IMR-90 (cell line): ENCODE measurements around the gene DYNLT4. TPM values are rescaled to one million over a fixed set of nuclear protein-coding genes. Genes with fewer than 3 reads are reported as not detected.

Experiments used
- ATAC-seq: fragments of 200-7000 bp; cut with Tn5 transposase; 2 replicates; pipeline ENCODE4 v1.9.1; 2020; ENCODE audit warnings: low read depth, mild to moderate bottlenecking, moderate library complexity
- BruUV-seq: library from RNA; stranded (reverse); fragments of 400-500 nt; replicated peaks from 2 replicates; lab custom pipeline; 2021; lab: Mats Ljungman, UMichigan
- CTCF ChIA-PET: fragments of 300-600 bp; formaldehyde crosslinking; extraction: SDS; loops from one replicate; lab custom pipeline; 2021; ENCODE audit warnings: antibody characterized with exemption; lab: Yijun Ruan, JAX
- POLR2A ChIA-PET: fragments of 300-600 bp; sonication (Branson Sonifier 250); formaldehyde crosslinking; loops from one replicate; lab custom pipeline; 2022; ENCODE audit warnings: antibody characterized with exemption; ENCODE audit not compliant: unreplicated experiment; lab: Charles Lee
- DNase-seq: peaks from one replicate; pipeline ENCODE4 v3.0.0; 2013
- H2AFZ ChIP-seq: replicated peaks from 2 replicates; pipeline ENCODE3; 2013; ENCODE audit warnings: low read length, mild to moderate bottlenecking; ENCODE audit not compliant: poor library complexity
- H2AK5ac ChIP-seq: 2 replicates; pipeline ENCODE4 v1.6.1; 2013; ENCODE audit warnings: low read depth, low read length, inconsistent platforms
- H2AK9ac ChIP-seq: replicated peaks from 2 replicates; pipeline ENCODE3; 2013; ENCODE audit warnings: mild to moderate bottlenecking, low read depth, low read length, moderate library complexity; ENCODE audit not compliant: poor library complexity
- H2BK120ac ChIP-seq: 2 replicates; pipeline ENCODE4 v1.6.1; 2013; ENCODE audit warnings: low read depth, low read length, inconsistent platforms
- H2BK15ac ChIP-seq: 3 replicates; pipeline ENCODE4 v1.6.1; 2013; ENCODE audit warnings: low read depth, low read length, inconsistent platforms
- H2BK20ac ChIP-seq: 2 replicates; pipeline ENCODE4 v1.6.1; 2013; ENCODE audit warnings: low read depth, mild to moderate bottlenecking, inconsistent platforms, low read length, moderate library complexity
- H2BK5ac ChIP-seq: 2 replicates; pipeline ENCODE4 v1.6.1; 2013; ENCODE audit warnings: mild to moderate bottlenecking, low read depth, low read length, inconsistent platforms; ENCODE audit not compliant: poor library complexity, severe bottlenecking
- H3K14ac ChIP-seq: replicated peaks from 2 replicates; pipeline ENCODE4 v1.6.1; 2013; ENCODE audit warnings: low read depth, low read length, inconsistent platforms
- H3K18ac ChIP-seq: 2 replicates; pipeline ENCODE4 v1.6.1; 2013; ENCODE audit warnings: low read depth, low read length, control low read depth
- H3K23ac ChIP-seq: 2 replicates; pipeline ENCODE4 v1.6.1; 2013; ENCODE audit warnings: low read depth, low read length, inconsistent platforms
- H3K27ac ChIP-seq: 2 replicates; pipeline ENCODE4 v1.5.1; 2013; ENCODE audit warnings: mild to moderate bottlenecking, control low read depth, low read length; ENCODE audit not compliant: insufficient read depth
- H3K27me3 ChIP-seq: 2 replicates; pipeline ENCODE4 v1.6.1; 2013; ENCODE audit warnings: low read length; ENCODE audit not compliant: control insufficient read depth, insufficient read depth
- H3K36me3 ChIP-seq: 2 replicates; pipeline ENCODE4 v1.6.1; 2013; ENCODE audit warnings: low read length, mixed read lengths; ENCODE audit not compliant: control insufficient read depth, insufficient read depth
- H3K4ac ChIP-seq: 2 replicates; pipeline ENCODE4 v1.6.1; 2013; ENCODE audit warnings: low read depth, low read length, inconsistent platforms
- H3K4me1 ChIP-seq: 2 replicates; pipeline ENCODE4 v1.6.1; 2013; ENCODE audit warnings: low read length, mixed read lengths; ENCODE audit not compliant: control insufficient read depth, insufficient read depth
- H3K4me2 ChIP-seq: 2 replicates; pipeline ENCODE4 v1.6.1; 2013; ENCODE audit warnings: low read depth, mild to moderate bottlenecking, control low read depth, low read length, moderate library complexity
- H3K4me3 ChIP-seq: 2 replicates; pipeline ENCODE4 v1.5.1; 2013; ENCODE audit warnings: low read depth, mild to moderate bottlenecking, control low read depth, low read length, moderate library complexity; ENCODE audit not compliant: insufficient read depth
- H3K56ac ChIP-seq: 2 replicates; pipeline ENCODE4 v1.6.1; 2013; ENCODE audit warnings: low read length, inconsistent platforms; ENCODE audit not compliant: insufficient read depth; ENCODE audit errors: extremely low read depth
- H3K79me1 ChIP-seq, 2 experiments: 2 replicates each; pipeline ENCODE4 v1.6.1; 2013; ENCODE audit warnings: low read length in 2 of 2, inconsistent platforms in 1 of 2, low read depth in 1 of 2
- H3K9ac ChIP-seq: 2 replicates; pipeline ENCODE4 v1.6.1; 2013; ENCODE audit warnings: low read depth, low read length, control low read depth
- H3K9me1 ChIP-seq: 2 replicates; pipeline ENCODE4 v1.6.1; 2013; ENCODE audit warnings: low read length, inconsistent platforms; ENCODE audit not compliant: insufficient read depth
- H3K9me3 ChIP-seq: 2 replicates; pipeline ENCODE4 v1.6.1; 2013; ENCODE audit warnings: low read length; ENCODE audit not compliant: control insufficient read depth, insufficient read depth
- H4K20me1 ChIP-seq: 2 replicates; pipeline ENCODE4 v1.6.1; 2013; ENCODE audit warnings: low read length, inconsistent platforms; ENCODE audit not compliant: insufficient read depth
- H4K5ac ChIP-seq: 2 replicates; pipeline ENCODE4 v1.6.1; 2013; ENCODE audit warnings: mild to moderate bottlenecking, low read depth, low read length, control low read depth
- H4K8ac ChIP-seq, 2 experiments: 2 replicates each; pipeline ENCODE4 v1.6.1; 2013; ENCODE audit warnings: low read depth in 2 of 2, low read length in 2 of 2, control low read depth in 1 of 2, inconsistent platforms in 1 of 2
- H4K91ac ChIP-seq: 2 replicates; pipeline ENCODE4 v1.6.1; 2013; ENCODE audit warnings: low read depth, low read length, inconsistent platforms; ENCODE audit not compliant: insufficient read depth
- BHLHE40 ChIP-seq: fragments of 150-350 bp; IDR thresholded peaks from 2 replicates; pipeline ENCODE4 v1.6.1; 2016; ENCODE audit warnings: mild to moderate bottlenecking, low read depth, low read length
- CEBPB ChIP-seq: IDR thresholded peaks from 2 replicates; pipeline ENCODE4 v1.6.1; 2012; ENCODE audit warnings: low read depth, low read length, improper control_type of control experiment
- CHD1 ChIP-seq: IDR thresholded peaks from 2 replicates; pipeline ENCODE4 v1.6.1; 2012; ENCODE audit warnings: low read depth, low read length, improper control_type of control experiment
- MAFK ChIP-seq: IDR thresholded peaks from 2 replicates; pipeline ENCODE4 v1.6.1; 2012; ENCODE audit warnings: low read depth, low read length, improper control_type of control experiment
- MAZ ChIP-seq: IDR thresholded peaks from 2 replicates; pipeline ENCODE4 v1.6.1; 2012; ENCODE audit warnings: low read depth, mild to moderate bottlenecking, low read length, improper control_type of control experiment, moderate library complexity, borderline replicate concordance
- MXI1 ChIP-seq: IDR thresholded peaks from 2 replicates; pipeline ENCODE4 v1.6.1; 2012; ENCODE audit warnings: low read depth, mild to moderate bottlenecking, low read length, moderate library complexity, borderline replicate concordance
- RCOR1 ChIP-seq: IDR thresholded peaks from 2 replicates; pipeline ENCODE4 v1.6.1; 2012; ENCODE audit warnings: mild to moderate bottlenecking, low read length, improper control_type of control experiment; ENCODE audit not compliant: insufficient replicate concordance
- RFX5 ChIP-seq: IDR thresholded peaks from 2 replicates; pipeline ENCODE4 v1.8.0; 2012; ENCODE audit warnings: low read depth, mild to moderate bottlenecking, low read length, moderate library complexity
- SMC3 ChIP-seq: fragments of 150-350 bp; IDR thresholded peaks from 2 replicates; pipeline ENCODE4 v1.6.1; 2016; ENCODE audit warnings: low read depth, mild to moderate bottlenecking, antibody characterized with exemption, low read length, moderate library complexity
- WGBS, 2 experiments: methylation state at CpG; one replicate each; pipeline versions ENCODE4 v1.1.5 to v1.1.7; 2013; ENCODE audit warnings: missing lambda C conversion rate in 2 of 2; ENCODE audit not compliant: insufficient read length in 1 of 2; ENCODE audit errors: extremely low coverage in 2 of 2; 5-methylcytosine and 5-hydroxymethylcytosine counted together
- dilution Hi-C: fragments of 300-500 bp; cut with HindIII; formaldehyde crosslinking; loops from one replicate; pipeline ENCODE4 v1.14.3; 2018; ENCODE audit warnings: low sequenced_read_pairs; ENCODE audit not compliant: unreplicated experiment
- in situ Hi-C: fragments of 300-500 bp; cut with MboI; formaldehyde crosslinking; loops from 3 replicates; pipeline ENCODE4 v1.14.3; 2019; ENCODE audit warnings: low sequenced_read_pairs, inconsistent platforms, mixed read lengths
- intact Hi-C: fragments of 100-400 bp; cut with micrococcal nuclease; formaldehyde crosslinking; loops from 2 replicates; pipeline ENCODE4 v1.10.0; 2022
- polyA plus RNA-seq, 3 experiments: library from polyadenylated mRNA; depleted of rRNA; stranded (reverse); fragments of >200 nt; gene quantifications; 2 replicates each; pipeline ENCODE4 v1.2.3, GENCODE V29; 2012; ENCODE audit warnings: low replicate concordance in 1 of 3
- total RNA-seq: library from RNA; depleted of rRNA; stranded (reverse); fragments of >200 nt; gene quantifications from 2 replicates; pipeline ENCODE4 v1.2.3, GENCODE V29; 2012
- TF ChIP-seq, protein P1 (sequence below): conservative IDR thresholded peaks from 2 replicates; pipeline ENCODE4 v1.5.1; 2012; ENCODE audit warnings: mild to moderate bottlenecking, low read depth, low read length, improper control_type of control experiment

The DYNLT4 gene
- total and polyA plus RNA-seq, 2 of the 4 experiments (the other 2 are of a cell fraction) = not detected

- WGBS, 2 experiments = 20% methylated on average over 1 of the region's 13 CpGs; no CpG with 5 or more reads in 1 of the 2 experiments
- Histone ChIP-seq H3K14ac (no peak overlapping the region), H2AFZ (no peak overlapping the region), H3K4ac (no peak overlapping the region), H3K9me1 (no peaks in the 10 kb centered on the region), H3K27me3 (no peaks in the 10 kb centered on the region), H2AK5ac (no peak overlapping the region), H3K56ac (no peak overlapping the region), H2BK20ac (no peak overlapping the region), H2BK5ac (no peak overlapping the region), H4K5ac (no peak overlapping the region), H3K23ac (no peak overlapping the region), H4K91ac (no peak overlapping the region), H3K4me1 (no peaks in the 10 kb centered on the region), H3K4me2 (no peak overlapping the region), H3K4me3 (no peak overlapping the region), H3K79me1 (no peaks in the 10 kb centered on the region), H3K36me3 (no peaks in the 10 kb centered on the region), H3K9me3 (no peaks in the 10 kb centered on the region), H2AK9ac (peak overlapping the region; percentile 37), H3K18ac (no peak overlapping the region), H2BK120ac (no peak overlapping the region), H4K20me1 (no peaks in the 10 kb centered on the region), H4K8ac (no peak overlapping the region), H3K9ac (no peak overlapping the region), H2BK15ac (no peak overlapping the region), H3K27ac (no peak overlapping the region)
- ChIA-PET CTCF (no interaction called here), POLR2A (interaction anchor here (1.2 kb wide), 1 partner anchor 13 kb away, joined by 4 read pairs; no protein-coding TSS in a partner anchor)
- intact Hi-C loops = no loop called here
- TF ChIP-seq MXI1 (no peak), RCOR1 (no peak), RFX5 (no peak), BHLHE40 (no peak), MAFK (no peak), SMC3 (no peak), MAZ (no peak), CHD1 (no peak), CEBPB (no peak)
- TF ChIP-seq, protein P1, sequence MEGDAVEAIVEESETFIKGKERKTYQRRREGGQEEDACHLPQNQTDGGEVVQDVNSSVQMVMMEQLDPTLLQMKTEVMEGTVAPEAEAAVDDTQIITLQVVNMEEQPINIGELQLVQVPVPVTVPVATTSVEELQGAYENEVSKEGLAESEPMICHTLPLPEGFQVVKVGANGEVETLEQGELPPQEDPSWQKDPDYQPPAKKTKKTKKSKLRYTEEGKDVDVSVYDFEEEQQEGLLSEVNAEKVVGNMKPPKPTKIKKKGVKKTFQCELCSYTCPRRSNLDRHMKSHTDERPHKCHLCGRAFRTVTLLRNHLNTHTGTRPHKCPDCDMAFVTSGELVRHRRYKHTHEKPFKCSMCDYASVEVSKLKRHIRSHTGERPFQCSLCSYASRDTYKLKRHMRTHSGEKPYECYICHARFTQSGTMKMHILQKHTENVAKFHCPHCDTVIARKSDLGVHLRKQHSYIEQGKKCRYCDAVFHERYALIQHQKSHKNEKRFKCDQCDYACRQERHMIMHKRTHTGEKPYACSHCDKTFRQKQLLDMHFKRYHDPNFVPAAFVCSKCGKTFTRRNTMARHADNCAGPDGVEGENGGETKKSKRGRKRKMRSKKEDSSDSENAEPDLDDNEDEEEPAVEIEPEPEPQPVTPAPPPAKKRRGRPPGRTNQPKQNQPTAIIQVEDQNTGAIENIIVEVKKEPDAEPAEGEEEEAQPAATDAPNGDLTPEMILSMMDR = no peak
- BruUV-seq = no TSS peak
- ATAC-seq (no peak), DNase-seq (no peak)
- dilution Hi-C loops = no loop called here
- in situ Hi-C loops = loop anchor here (10.0 kb wide), 1 partner anchor 473 kb away; no protein-coding TSS in a partner anchor
Measured at GRCh38 chr1:44832056-44832705, 25.0 kb upstream of the DYNLT4 start.
